Stimulated activated CD8-positive, alpha-beta memory T cell treated with anti-CD3 and anti-CD28 coated beads, Interleukin-4, amount 100 ng/mL, for 48 hours (primary cell): ENCODE measurements around the gene FKBP9.
"Not testable (repeated sequence)": the region's sequence is repeated elsewhere in the genome, so short reads cannot be mapped to it uniquely, and the experiment has no call there.

Source experiments
- DNase-seq: peaks from one replicate; pipeline ENCODE4 v3.0.0-alpha.2; 2020

Gene FKBP9

DNA sequence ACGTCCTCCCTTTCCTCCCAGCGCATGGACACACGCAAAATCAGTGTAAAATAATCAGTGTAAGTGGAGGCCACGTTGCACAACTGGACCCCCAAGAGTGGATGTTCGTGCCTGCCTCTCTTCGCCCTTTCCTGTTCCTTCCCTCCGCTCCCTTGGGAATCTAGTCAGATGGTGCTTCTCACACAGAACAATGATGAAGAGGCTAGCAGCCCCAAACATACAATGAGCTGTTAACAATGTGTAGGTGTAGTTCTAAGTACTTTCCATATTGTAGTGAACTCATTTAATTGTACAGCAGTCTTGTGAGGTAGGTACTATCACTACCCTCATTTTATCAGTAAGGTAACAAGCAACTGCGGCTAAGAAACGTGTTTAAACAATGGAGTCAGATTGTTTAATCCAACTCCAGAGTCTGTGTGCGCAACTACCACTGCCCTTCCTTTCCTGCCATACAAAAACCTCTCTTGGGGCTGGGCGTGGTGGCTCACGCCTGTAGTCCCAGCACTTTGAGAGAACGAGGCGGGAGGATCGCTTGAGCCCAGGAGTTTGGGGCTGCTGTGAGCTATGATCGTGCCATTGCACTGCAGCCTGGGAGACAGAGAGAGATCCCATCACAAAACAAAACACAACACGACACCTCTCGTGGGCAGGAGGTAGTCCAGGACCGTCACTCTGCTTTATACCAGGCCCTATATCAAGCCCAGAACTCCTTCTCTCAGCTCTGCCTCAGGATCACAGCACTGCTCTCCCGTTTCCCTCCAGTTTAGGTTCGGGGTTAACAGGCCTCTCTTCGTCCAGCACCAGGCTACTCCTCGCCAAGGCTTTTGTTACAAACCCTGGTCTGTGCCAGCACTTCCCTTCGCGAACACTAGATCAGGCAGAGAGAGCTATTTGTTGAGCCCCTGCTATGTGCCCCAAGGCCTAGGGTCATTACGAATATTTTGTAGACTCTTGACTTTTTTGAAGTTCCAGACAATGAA, 1.1 kb downstream of the FKBP9 start:
- DNase-seq: no peak

DNA sequence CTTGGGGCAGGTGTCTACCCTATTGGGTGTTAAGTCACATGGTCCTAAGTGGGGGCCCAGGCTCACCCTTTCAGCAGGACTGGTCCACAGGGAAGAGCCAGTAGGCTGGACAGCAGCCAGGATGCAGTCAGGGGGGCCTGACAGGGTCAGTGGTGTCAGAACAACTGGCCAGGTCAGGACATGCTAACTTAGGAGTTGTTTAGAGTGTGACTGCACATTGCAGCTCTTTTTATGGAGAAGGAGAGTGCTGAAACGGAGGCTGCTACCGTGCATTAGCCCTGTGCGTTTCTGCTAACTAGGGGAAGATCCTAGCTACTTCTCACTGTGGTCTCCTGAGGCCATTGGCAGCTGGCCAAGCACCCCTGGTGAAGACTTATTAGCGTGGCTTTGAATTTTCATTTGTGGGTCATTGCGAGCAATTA, 6.7 kb downstream of the FKBP9 start:
- DNase-seq: not testable (repeated sequence)

DNA sequence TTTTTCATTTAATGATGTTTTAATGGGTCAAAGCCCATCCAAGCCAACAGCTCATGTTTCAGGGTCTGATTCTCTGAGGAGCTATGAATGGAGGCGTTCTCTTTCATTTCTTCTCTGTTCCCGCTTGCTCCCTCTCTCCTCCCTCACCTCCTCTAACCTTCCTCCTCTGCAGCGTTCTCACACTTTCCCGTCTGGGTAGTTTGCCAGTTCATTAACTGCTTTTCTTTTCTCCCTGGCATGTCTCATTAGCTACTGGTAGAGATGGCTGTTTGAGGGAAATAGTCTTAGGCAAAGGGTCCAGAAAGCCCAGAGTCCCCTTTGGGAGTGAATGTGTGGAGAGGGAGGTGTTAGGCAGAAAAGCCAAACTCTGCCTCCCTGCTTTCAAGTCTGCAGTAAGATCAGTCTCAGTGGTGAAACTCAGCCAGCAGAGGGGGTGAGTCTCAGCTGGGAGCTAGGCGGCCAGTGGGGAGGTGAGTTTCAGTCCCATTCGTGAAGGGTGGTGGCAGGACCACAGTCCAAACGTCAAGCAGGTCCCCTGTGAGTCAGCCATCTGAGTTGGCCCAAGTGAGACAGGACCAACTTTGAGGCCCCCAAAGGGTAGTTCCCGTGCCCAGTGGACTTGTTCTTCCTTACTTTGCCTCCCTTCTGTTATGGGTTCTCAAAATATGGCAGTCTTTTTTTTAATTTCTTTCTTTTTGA, 7.4 kb downstream of the FKBP9 start:
- not testable (repeated sequence) for DNase-seq

DNA sequence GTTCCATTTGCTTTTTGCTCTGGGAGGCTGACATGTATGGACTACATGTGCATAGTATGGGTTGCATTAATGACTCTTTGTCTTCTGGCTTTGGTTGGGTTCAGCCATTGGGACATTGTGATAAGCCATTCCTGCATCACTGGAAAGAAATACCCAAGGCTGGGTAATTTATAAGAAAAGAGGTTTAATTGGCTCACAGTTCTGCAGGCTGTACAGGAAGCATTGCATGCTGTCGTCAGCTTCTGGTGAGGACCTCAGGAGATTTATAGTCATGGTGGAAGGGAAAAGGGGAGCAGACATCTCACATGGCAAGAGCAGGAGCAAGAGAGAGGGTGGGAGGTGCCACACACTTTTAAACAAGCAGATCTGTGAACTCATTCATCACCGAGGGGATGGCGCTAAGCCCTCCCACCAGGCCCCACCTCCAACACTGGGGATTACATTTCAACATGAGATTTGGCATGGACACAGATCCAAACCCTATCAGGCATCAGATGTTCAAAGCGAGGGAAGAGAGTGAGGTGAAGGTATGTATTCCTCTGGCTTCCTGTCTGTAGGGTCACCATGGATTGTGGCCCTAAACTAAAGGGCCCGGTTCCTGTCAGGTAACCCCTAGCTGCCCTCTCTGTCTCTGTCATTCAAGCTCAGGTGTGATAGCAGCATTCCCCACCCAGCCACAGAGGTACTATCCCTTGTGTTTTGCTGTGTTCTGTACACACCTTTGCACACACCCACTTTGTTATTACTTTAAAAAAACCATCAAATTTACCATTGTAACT, 9.4 kb downstream of the FKBP9 start:
- not testable (repeated sequence) for DNase-seq

DNA sequence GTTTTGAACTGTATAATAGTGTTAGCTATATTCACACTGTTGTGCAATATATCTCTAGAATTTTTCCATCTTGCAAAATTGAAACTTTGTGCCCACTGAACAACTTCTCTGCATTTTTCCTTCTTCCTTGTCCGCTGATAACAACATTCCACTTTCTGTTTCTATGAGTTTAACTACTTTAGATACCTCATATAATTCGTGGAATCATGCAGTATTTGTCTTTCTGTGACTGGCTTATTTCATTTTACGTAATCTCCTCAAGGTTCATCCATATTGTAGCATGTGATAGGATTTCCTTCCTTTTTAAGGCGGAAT, 10.0 kb downstream of the FKBP9 start:
- DNase-seq: not testable (repeated sequence)

DNA sequence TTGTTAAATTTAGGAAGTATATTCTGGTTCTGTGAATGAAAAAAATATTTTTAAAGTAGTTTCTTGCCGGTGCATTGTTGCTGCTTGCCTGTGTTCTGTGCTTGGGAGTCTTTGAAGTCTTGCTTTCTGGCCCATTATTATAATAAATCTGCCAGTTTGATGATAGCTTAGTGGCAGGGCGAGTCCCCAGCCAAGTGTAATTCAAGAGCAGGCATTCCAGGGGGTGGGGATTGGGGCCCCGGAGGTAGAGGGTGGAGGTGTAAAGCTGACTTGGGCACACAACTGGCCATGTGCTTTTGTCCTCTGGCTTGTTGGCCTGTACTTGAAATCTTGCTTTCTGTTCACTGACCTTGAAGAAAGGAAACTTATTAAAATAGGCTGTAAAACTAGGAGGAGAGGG, 14.7 kb downstream of the FKBP9 start:
- DNase-seq: not testable (repeated sequence)

DNA sequence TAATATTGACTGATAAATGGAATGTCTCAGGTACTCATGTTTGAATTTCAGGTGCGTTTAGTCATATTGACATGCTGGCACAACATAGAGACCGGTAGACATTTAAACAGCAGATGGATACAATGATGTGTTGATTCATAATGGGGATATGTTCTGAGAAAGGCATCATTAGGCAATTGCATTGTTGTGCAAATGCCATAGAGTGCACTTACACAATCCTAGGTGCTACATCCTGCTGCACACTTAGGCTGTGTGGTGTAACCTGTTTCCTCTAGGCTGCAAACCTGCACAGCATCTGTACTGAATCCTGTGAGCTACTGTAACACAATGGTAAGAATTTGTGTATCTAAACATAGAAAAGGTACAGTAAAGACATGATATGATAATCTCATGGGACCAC, 19.9 kb downstream of the FKBP9 start:
- not testable (repeated sequence) for DNase-seq

DNA sequence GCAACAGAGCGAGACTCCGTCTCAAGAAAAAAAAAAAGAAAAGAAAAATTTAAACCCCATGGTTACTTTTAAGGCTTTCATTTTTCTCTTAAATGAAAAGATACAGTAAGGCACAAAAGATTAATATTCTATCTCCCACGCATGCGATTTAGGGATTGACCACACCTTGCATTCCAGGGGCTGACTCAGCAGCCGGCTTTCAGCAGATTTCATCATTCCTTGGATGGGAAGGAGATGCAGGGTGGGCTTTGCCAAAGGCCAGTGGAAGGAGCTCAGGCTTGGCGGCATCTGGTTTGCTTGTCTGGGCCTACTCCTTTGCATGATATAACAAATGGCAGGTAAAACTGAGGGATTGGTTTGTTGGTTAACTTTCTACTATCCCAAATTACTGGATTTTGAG, 22.0 kb downstream of the FKBP9 start:
- not testable (repeated sequence) for DNase-seq

DNA sequence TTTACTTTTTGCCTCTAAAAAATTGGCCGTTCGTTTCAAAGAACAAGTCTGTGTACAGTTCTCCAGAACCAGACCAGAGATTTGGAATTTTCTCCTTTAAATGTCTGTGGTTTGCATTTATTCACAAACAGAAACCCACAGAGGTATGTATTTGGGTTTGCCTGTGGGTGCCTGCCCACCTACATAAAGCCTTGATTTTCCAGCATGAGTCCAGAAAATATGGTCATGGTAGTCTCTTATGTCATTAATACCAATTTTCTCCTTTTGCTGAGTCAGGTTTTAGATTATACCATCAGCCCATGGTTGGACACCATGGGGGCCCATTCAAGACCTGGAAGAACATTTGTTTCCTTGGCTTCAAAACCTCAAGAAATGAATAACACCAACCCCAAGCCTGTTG, 22.7 kb downstream of the FKBP9 start:
- DNase-seq: not testable (repeated sequence)

DNA sequence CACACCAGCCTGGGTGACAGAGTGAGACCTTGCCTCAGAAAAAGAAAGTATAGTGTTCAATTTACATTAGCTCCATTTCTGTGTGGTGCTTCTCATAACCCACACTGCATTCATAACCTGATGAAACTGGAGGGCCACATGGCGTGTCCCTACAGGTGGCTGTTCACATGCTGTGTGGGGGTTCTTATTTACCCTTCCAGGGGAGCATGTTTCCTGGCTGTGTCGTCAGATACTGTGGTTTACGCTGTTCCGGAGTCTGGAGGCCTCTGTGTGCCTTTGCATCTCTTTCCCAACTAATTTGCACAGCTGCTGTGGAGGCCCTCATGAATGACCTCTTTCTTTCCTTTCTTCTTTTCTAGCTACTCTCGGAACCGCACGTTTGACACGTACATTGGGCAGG, 30.9 kb downstream of the FKBP9 start:
- DNase-seq: not testable (repeated sequence)

DNA sequence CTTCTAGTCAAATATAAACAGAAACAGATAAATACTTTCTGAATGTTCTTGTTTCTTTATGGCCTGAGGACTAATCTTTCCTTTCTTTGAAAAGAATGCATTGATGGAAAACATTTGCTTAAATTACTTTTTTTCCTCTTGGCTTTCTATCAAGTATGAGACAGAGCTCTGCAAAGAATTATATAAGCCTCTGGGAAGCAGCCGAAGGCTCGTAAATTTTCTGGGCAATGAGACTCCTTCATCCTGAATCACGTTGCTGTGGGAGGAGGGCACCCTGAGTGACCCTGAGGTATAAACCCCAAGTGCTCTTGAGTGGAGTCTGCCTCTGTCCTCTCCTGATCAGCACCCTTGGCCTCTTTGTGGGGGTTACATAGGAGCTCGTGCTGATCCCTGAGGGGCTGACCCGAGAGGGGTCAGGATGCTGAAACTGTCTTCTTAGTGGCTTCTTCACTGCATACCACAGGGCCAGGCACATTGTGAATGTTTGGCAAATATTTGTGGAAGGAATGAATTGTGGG, 33.9 kb downstream of the FKBP9 start:
- not testable (repeated sequence) for DNase-seq

DNA sequence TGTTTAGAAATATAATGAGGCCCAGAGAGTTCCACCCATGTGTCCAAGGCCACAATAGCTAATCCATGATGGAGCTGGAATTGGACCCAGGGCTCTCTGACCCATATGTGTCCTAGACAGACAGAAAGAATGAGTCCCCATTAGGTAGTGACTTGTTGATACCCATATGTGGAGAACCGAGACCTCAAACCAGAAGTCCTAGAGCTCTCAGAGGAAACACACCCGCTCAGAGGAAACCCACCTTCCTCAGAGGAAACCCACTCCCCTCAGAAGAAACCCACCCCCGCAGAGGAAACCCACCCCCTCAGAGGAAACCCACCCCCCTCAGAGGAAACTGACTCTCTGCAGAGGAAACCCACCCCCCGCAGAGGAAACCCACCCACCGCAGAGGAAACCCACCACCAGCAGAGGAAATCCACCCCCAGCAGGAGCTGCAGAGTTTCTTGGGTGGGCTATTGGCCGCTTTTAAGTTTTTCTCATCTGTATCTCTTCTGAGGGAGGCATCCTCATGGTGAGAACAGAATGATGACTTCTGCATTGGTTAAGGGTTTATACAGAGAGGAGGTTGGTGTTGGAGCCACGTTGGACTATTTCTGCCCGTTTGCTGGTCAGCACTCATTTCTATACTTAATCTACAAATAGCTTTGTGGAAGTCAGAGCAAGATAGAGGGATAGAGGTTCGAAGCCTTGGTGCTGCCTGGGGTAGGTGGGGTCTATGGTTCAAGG, 34.9 kb downstream of the FKBP9 start:
- not testable (repeated sequence) for DNase-seq

DNA sequence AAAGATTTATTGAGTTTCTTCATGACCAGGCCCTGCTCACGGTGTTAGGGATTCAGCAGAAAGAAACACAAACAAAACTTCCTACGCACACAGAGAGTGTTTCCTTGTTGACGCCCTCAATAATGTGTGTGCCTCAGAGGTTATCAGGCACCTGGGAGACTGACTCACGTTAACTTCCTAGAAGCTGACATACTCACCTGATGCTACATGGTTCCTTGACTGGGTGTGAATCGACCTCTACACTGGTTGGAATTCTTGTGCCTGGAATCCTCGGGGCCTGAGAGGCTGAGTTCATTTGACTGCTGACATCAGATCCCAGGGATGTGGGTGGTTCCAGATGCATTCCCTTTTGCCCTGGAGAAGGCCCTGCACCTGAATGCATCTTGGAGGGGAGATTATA, 35.5 kb downstream of the FKBP9 start:
- DNase-seq: not testable (repeated sequence)

DNA sequence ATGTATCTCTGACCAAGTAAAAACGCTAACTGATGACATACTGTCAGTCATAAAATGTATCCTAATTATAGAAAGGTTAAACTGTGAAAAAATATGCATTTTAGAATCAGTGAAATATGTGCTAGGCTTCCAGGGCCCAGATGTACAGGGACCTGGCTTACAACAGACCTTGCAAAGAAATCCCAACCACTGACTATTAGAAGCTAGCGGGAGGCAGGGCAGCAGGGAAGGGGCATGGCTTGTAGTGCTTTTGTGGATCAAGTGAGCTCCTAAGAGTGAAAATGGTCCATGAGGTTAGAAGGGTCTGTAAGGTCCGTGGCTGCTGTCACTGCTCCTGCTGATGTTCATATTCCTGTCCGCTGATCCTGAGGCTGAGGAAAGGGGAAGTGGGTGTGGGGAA, 40.7 kb downstream of the FKBP9 start:
- not testable (repeated sequence) for DNase-seq

DNA sequence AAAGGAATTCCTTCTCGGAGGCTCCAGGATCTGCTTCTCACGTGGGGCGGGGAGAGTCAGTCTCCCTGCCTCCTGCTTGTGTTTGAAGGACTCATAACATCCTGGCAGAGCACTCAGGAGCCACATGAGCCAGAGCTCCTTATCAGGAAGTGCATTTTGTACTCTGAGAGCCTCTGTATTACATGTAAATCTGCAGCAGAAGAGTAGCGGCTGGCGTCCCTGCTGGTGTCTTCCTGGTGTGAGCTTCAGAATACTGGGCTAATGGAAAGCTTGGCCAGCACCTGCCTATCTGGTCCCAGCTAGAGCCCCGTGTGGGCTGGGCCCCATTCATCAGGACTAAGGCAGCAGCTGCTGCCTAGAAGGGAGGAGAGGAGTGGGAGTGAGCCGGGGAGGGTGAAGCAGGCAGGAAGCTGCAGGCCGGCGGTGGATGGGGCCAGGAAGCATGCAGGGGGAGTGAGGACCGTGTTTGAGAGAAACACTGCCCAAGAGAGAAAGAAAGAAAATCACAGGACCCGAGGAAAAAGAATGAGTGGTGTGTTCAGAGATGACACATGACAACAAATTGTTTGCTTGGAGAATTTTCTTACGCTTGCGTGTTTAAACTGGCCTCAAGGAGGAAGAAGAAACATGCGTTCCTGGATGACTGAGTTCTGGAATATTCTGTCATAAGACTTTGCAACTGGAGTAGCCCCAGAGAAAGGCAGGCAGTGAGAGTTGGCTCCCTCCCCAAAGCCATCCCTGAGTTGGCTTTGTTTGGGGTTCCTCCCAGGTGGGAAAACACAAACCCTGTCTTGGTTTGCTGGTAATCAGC, 41.3 kb downstream of the FKBP9 start:
- not testable (repeated sequence) for DNase-seq

DNA sequence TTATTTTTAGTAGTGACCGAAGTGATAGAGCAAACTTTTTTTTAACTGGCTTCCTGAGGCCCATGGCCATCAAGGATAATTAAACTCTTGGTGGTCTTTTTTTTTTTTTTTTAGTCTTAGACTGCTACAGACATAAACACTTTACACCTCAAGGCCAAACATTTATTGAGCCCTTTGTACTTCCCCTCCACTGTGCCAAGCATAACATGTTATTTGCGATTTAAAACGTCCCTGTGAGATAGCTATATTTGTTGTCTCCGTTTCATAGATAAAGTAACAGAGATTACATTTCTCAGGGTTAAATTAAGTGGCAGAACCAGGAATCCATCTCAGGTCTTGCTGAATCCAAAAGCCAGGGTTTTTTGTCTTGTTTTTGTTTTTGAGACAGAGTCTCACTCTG, 42.1 kb downstream of the FKBP9 start:
- not testable (repeated sequence) for DNase-seq

DNA sequence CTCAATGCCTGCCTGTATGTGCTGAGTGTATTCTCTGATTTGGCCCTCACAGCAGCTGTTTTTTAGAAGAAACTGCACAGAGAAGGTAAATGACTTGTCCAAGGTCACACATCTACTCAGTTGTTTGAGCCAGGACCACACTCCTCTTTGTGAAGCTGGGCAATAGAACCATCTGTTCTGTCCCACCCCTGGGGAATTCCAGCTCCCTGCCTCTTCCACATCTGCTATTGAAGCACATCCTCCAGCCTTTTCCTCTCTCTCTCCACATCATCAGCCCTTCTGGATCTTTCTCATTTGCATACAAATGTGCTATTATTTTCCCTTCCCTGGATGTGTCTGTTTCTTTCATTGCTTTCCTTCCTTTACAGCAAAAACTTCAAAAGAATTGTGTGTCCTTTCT, 45.9 kb downstream of the FKBP9 start:
- not testable (repeated sequence) for DNase-seq

DNA sequence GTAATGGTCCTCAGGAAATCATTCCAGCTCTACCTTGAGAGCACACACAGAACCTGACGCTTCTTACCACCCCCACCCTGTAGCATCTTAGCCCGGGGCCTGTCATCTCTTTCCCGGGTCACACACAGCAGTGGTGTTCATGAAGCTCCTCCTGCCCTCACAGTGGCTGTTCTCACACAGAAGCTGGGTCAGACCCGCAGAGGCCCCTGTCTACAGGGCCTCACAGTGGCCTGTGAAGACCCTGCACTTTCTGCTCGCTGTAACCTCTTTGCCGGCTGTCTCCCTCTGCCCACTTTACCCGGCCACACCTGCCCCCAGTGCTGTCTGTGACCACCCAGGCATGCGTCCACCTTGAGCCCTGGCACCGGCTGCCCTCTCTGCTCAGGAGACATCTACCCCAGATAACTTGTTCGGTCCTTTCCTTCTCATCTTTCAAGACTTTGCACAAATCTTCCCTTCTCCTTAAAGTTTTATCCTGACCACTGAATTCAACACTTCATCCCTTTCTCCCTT, 46.9 kb downstream of the FKBP9 start:
- not testable (repeated sequence) for DNase-seq

DNA sequence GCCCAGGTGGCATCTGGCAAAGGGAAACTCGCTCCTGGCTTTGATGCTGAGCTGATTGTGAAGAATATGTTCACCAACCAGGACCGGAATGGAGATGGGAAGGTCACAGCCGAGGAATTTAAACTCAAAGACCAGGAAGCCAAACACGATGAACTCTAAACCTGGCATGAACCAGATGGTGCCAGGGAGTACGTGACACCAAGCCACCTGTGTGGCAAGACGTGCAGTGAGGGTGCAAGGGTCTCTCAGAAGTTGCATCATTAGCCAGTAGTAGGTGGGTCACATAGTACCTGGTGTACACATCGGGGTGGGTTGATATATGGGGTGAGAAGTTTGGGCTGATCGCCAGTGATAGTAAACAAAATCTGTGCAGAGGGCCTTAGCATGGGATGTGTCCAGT, 48.0 kb downstream of the FKBP9 start:
- DNase-seq: not testable (repeated sequence)

DNA sequence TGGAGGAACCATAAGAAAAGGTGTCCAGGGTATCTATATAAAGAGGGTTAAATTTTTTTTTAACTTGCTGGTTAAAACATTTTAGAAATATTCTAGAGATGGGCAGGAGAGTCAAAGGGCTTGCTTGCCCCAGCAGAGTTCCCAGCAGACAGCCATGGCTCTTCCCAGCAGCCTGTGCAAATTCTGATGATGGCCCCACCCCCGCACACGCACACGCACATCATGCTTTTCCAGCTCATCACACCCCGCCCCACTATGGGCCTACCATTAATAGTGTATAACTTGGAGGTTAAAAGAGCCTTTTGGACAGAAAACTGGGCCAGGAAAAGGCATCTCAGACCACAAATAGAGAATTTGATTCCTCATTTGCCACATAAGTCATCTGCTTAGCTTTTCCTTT, 48.5 kb downstream of the FKBP9 start:
- DNase-seq: not testable (repeated sequence)

DNA sequence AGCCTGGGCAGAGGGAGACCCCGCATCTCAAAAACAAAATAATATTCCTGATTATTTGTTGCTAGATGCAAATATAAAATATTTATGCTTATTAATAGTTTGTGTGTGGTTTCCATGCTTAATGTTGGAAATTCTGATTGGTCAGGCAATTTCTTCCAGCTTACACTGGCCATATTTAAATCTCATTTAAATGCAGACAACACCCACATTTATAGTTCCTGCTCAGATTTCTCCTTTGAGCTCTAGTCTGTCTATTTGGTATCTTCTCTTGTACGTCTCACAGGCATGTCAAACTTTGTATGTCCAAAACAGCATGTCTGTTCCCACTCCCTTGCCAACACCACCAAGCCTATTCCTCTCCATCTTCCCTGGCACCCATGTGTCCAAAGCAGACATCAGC, 52.5 kb downstream of the FKBP9 start:
- DNase-seq: no peak
